ENCODE measurements around the gene RAB4A.

RAB4A gene

DNA sequence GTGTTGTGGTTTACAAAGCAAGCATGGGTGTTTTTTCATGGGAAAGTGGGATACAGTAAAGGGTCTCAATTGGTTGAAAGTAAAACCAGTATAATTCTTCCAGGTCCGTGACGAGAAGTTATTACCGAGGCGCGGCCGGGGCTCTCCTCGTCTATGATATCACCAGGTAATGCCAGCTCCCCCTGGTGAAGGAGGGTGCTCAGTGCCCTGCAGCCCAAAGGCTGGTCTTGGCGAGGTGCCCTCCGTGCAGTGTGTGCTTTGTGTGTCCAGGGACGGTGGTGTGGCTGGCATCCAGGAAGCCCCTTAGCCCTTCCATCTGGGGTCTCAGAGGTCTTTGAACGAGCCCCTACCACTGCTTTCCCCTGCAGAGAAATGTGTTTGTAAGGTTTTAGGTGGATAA, 24.8 kb downstream of the RAB4A start:
- H3K4me3 ChIP-seq (ENCODE audit: low read depth, low read length) = no peak overlapping the region
- no peak for DNase-seq (ENCODE audit: low read depth)
- TF ChIP-seq, protein P1, sequence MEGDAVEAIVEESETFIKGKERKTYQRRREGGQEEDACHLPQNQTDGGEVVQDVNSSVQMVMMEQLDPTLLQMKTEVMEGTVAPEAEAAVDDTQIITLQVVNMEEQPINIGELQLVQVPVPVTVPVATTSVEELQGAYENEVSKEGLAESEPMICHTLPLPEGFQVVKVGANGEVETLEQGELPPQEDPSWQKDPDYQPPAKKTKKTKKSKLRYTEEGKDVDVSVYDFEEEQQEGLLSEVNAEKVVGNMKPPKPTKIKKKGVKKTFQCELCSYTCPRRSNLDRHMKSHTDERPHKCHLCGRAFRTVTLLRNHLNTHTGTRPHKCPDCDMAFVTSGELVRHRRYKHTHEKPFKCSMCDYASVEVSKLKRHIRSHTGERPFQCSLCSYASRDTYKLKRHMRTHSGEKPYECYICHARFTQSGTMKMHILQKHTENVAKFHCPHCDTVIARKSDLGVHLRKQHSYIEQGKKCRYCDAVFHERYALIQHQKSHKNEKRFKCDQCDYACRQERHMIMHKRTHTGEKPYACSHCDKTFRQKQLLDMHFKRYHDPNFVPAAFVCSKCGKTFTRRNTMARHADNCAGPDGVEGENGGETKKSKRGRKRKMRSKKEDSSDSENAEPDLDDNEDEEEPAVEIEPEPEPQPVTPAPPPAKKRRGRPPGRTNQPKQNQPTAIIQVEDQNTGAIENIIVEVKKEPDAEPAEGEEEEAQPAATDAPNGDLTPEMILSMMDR (IDR thresholded peaks at IDR 0.05; ENCODE audit: low read depth, low read length, missing control alignments) = no peak

DNA sequence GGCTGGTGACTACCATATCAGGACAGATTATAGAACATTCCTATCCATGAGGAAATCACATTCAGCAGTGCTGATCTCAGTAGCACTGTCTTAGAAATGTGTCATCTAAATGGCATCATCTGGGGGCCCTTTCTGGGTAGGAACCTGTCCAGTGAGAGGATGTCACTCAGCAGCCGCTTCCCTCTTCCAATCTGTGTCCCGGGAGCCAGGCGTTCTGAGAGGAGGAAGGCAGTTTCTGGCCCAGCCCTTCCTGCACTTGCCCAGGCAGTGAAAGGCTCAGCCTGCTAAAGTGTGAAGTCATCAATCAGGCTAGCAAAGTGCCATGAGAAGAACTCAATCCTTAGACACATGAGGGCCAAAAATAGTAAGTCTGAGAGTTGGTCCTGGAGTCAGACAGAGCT, 25.6 kb downstream of the RAB4A start:
- no peak overlapping the region for H3K4me3 ChIP-seq (ENCODE audit: low read depth, low read length)
- DNase-seq (ENCODE audit: low read depth) = no peak

DNA sequence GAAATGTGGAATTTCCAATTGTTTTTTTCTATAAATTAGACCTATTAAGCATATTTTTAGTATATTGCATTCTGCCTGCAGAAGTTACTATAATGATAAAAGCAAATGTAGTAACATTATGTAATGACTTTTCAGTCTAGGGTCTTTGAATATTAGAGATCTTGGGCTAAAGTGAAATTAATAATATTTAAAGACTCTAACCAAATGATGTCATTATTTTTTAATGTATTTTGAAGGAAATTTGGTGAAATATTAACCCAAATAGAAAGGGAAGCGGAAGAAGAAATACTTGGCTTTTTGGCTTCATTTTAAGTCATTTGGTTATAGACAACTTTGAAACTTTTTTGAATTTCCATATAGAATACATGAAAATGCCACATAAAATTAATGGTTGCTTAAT, 26.8 kb downstream of the RAB4A start:
- no peak overlapping the region for H3K4me3 ChIP-seq (ENCODE audit: low read depth, low read length)
- TF ChIP-seq, protein P1 (IDR thresholded peaks at IDR 0.05; ENCODE audit: low read depth, low read length, missing control alignments) = no peak
- no peak for DNase-seq (ENCODE audit: low read depth)

More for the DNA sequence above, 25.6 kb downstream of the RAB4A start:
- TF ChIP-seq, protein P1 (IDR thresholded peaks at IDR 0.05; ENCODE audit: low read depth, low read length, missing control alignments) = no peak

DNA sequence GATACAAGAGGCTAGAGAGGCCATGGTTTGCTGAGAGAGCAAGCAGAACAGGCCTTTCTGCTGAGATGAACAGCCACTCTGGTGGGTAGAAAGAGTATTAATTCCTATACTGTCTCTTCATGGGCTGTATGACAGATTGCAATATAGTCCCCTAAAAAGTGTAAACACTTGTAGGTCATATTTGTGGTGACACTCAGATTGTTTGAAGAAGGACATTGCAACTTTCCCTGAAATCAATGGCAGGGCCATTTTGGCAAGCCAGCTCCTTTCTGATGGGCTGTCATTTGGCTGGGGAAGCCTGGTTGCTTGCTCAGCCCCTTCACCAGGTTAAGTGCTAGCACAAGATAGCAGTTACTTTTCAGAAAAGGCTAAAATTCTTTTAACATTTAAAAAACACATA, 27.5 kb downstream of the RAB4A start:
- TF ChIP-seq, protein P1 (IDR thresholded peaks at IDR 0.05; ENCODE audit: low read depth, low read length, missing control alignments) = no peak
- H3K4me3 ChIP-seq (ENCODE audit: low read depth, low read length) = no peak overlapping the region
- no peak for DNase-seq (ENCODE audit: low read depth)

DNA sequence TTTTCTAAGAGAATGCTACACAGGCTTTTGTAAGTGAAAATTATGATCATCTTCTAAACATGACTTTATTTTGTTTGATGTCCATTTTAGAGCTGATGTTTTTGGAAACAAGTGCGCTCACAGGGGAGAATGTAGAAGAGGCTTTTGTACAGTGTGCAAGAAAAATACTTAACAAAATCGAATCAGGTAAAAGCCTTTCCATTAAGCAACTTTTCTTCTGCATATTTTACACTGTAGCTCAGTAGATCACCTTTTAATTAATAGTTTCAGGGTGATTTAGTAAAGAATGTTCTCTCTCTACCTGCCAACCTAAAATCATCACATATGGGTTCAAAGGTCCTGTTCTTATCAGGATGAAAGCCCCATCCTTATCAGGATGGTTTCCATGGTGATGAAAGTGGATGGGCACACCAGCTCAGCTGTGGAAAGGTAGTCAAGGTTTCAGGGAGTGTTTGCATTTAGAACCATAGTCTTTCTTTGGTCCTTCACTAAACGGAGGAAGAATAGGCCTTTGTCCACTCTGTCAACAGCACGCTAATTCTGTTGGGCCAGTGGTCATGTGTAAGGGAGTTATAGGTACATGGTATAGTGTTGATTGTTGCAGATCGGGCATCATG, 28.1 kb downstream of the RAB4A start:
- TF ChIP-seq, protein P1 (IDR thresholded peaks at IDR 0.05; ENCODE audit: low read depth, low read length, missing control alignments) = no peak
- no peak for DNase-seq (ENCODE audit: low read depth)

DNA sequence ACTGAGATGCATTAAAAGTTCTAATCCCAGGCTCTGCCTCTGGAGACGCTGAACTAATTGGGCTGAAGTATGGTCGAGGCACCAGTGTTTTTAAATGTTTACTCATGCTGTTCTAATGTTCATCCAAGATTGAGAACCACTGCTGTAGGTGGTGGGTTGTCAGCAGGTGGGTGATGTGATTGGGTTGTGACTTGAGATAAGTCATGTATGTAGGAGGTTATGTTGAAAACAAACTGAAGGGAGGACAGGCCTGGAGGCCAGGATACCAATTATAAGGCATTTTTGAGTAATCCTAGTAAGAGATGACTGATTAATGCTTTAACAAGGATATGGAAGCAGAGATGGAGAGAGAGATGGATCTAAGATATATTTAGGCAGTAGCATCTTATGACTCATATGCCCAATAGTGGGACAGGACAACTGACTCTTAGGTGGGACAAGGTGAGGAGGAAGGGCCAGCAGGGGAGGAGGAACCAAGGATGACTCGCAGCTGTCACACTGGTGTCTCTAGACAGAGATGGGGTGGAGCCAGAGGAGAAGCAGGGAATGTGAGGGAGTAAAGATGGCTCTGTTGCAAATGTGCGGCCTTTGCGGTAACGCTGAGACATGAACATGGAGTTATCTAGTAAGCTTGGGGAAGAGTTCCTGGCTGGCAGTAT, 29.3 kb downstream of the RAB4A start:
- no peak for DNase-seq (ENCODE audit: low read depth)
- TF ChIP-seq, protein P1 (IDR thresholded peaks at IDR 0.05; ENCODE audit: low read depth, low read length, missing control alignments) = no peak
- H3K4me3 ChIP-seq (ENCODE audit: low read depth, low read length) = no peak overlapping the region

More for the DNA sequence above, 28.1 kb downstream of the RAB4A start:
- no peak overlapping the region for H3K4me3 ChIP-seq (ENCODE audit: low read depth, low read length)

DNA sequence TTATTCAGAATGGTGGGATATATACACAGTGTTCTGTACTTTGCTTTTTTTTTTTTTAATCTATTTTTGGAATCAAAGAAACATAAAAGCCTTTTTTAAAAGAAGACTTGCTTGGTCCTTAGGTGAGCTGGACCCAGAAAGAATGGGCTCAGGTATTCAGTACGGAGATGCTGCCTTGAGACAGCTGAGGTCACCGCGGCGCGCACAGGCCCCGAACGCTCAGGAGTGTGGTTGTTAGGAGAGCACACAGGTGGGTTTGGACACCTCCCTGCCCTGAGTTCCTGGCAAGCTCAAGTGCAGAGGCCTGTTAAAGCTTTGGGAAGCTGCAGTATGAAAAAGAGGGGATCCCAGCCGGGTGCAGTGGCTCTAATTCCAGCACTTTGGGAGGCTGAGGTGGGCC, 31.8 kb downstream of the RAB4A start:
- no peak for DNase-seq (ENCODE audit: low read depth)
- H3K4me3 ChIP-seq (ENCODE audit: low read depth, low read length) = no peak overlapping the region
- TF ChIP-seq, protein P1 (IDR thresholded peaks at IDR 0.05; ENCODE audit: low read depth, low read length, missing control alignments) = no peak

Measured in GM12864 (cell line).